SK-N-SH treated with all-trans-retinoic acid at 6 μM for 48 hours (cell line): ENCODE results near the gene RNF113B.

Experiments
- ATAC-seq: fragments of 200-7000 bp; cut with Tn5 transposase; 3 replicates; pipeline ENCODE4 v1.9.1; 2020; ENCODE audit warnings: mild to moderate bottlenecking, moderate library complexity
- ARNTL ChIP-seq: fragments of 450-650 bp; formaldehyde crosslinking; IDR thresholded peaks from 2 replicates; pipeline ENCODE4 v1.5.0; 2020; ENCODE audit warnings: low read depth, mild to moderate bottlenecking, moderate library complexity, borderline replicate concordance
- CREB5 ChIP-seq: fragments of 250-450 bp; sonication (Bioruptor Pico); IDR thresholded peaks from 2 replicates; pipeline ENCODE4 v1.5.1; 2020; ENCODE audit warnings: low read depth, mild to moderate bottlenecking, moderate library complexity
- CSRNP3 ChIP-seq: fragments of 250-450 bp; sonication (Bioruptor Pico); IDR thresholded peaks from 2 replicates; pipeline ENCODE4 v1.5.1; 2021; ENCODE audit warnings: mild to moderate bottlenecking, moderate library complexity
- ESRRG ChIP-seq: fragments of 250-450 bp; sonication (Bioruptor Pico); IDR thresholded peaks from 2 replicates; pipeline ENCODE4 v1.6.1; 2021; ENCODE audit warnings: mild to moderate bottlenecking
- GLIS3 ChIP-seq: fragments of 250-450 bp; sonication (Bioruptor Pico); IDR thresholded peaks from 2 replicates; pipeline ENCODE4 v1.5.0; 2020; ENCODE audit warnings: mild to moderate bottlenecking, moderate library complexity
- ISL1 ChIP-seq: fragments of 250-450 bp; sonication (Bioruptor Pico); IDR thresholded peaks from 2 replicates; pipeline ENCODE4 v2.1.2; 2022; ENCODE audit warnings: mild to moderate bottlenecking, moderate library complexity
- OSR1 ChIP-seq: fragments of 250-450 bp; sonication (Bioruptor Pico); IDR thresholded peaks from 2 replicates; pipeline ENCODE4 v1.8.0; 2022; ENCODE audit warnings: moderate library complexity, mild to moderate bottlenecking, inconsistent platforms
- POU6F1 ChIP-seq: fragments of 250-450 bp; sonication (Bioruptor Pico); IDR thresholded peaks from 2 replicates; pipeline ENCODE4 v1.8.0; 2021; ENCODE audit warnings: low read depth, mild to moderate bottlenecking, moderate library complexity, borderline replicate concordance
- PPARA ChIP-seq: fragments of 250-450 bp; sonication (Bioruptor Pico); IDR thresholded peaks from 2 replicates; pipeline ENCODE4 v1.5.0; 2020; ENCODE audit warnings: mild to moderate bottlenecking, borderline replicate concordance
- RARB ChIP-seq: fragments of 250-450 bp; sonication (Bioruptor Pico); IDR thresholded peaks from 2 replicates; pipeline ENCODE4 v1.8.0; 2021; ENCODE audit warnings: mild to moderate bottlenecking, moderate library complexity
- SNAI2 ChIP-seq: fragments of 250-450 bp; sonication (Bioruptor Pico); IDR thresholded peaks from 2 replicates; pipeline ENCODE4 v1.5.0; 2020; ENCODE audit warnings: mild to moderate bottlenecking, moderate library complexity
- TOX ChIP-seq: fragments of 250-450 bp; sonication (Bioruptor Pico); IDR thresholded peaks from 2 replicates; pipeline ENCODE4 v1.8.0; 2021; ENCODE audit warnings: mild to moderate bottlenecking, moderate library complexity, borderline replicate concordance
- ZC3H10 ChIP-seq: fragments of 250-450 bp; sonication (Bioruptor Pico); IDR thresholded peaks from 2 replicates; pipeline ENCODE4 v1.5.1; 2021; ENCODE audit warnings: mild to moderate bottlenecking, moderate library complexity
- ZFP30 ChIP-seq: fragments of 450-650 bp; formaldehyde crosslinking; IDR thresholded peaks from 2 replicates; pipeline ENCODE4 v1.5.0; 2022; ENCODE audit warnings: mild to moderate bottlenecking, moderate library complexity
- ZNF70 ChIP-seq: fragments of 450-650 bp; formaldehyde crosslinking; IDR thresholded peaks from 2 replicates; pipeline ENCODE4 v1.5.0; 2020; ENCODE audit warnings: mild to moderate bottlenecking, moderate library complexity
- ZNF8 ChIP-seq: fragments of 450-650 bp; formaldehyde crosslinking; IDR thresholded peaks from 2 replicates; pipeline ENCODE4 v1.5.0; 2020; ENCODE audit warnings: mild to moderate bottlenecking, moderate library complexity
- TF ChIP-seq, protein P1 (sequence below): fragments of 250-450 bp; sonication (Bioruptor Pico); IDR thresholded peaks from 2 replicates; pipeline ENCODE4 v1.8.0; 2020; ENCODE audit warnings: mild to moderate bottlenecking, moderate library complexity, borderline replicate concordance
- TF ChIP-seq, protein P2 (sequence below): fragments of 250-450 bp; sonication (Bioruptor Pico); IDR thresholded peaks from 2 replicates; pipeline ENCODE4 v1.5.0; 2020; ENCODE audit warnings: mild to moderate bottlenecking, moderate library complexity

RNF113B gene

DNA sequence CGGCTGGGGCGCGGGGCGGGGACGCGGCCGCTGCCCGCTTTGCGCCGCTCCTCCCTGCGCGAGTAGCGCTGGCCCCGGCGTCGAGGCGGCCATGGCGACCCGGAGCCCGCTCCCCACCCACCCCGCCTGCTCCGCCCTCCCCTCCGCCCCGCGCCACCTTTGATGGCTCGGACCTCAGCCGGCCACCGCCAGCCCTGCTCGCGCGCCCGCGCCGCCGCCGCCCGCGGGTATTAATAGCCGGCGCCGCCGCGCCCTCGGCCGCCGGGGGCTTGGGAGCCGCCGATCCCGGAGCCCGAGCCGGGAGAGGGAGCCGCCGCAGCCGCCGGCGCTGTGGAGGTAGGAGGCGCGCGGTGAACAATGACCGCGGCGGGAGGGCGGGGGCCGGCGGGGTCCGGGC lies 33.9 kb downstream of the RNF113B start:
- no peak for ATAC-seq
- no peak for TF ChIP-seq ZC3H10
- TF ChIP-seq OSR1, result no peak
- no peak for TF ChIP-seq ARNTL (CRISPR knock-in tag)
- TF ChIP-seq ZNF70 (CRISPR knock-in tag), result no peak
- TF ChIP-seq POU6F1 (CRISPR knock-in tag), result no peak
- TF ChIP-seq, protein P1, sequence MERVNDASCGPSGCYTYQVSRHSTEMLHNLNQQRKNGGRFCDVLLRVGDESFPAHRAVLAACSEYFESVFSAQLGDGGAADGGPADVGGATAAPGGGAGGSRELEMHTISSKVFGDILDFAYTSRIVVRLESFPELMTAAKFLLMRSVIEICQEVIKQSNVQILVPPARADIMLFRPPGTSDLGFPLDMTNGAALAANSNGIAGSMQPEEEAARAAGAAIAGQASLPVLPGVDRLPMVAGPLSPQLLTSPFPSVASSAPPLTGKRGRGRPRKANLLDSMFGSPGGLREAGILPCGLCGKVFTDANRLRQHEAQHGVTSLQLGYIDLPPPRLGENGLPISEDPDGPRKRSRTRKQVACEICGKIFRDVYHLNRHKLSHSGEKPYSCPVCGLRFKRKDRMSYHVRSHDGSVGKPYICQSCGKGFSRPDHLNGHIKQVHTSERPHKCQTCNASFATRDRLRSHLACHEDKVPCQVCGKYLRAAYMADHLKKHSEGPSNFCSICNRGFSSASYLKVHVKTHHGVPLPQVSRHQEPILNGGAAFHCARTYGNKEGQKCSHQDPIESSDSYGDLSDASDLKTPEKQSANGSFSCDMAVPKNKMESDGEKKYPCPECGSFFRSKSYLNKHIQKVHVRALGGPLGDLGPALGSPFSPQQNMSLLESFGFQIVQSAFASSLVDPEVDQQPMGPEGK (CRISPR knock-in tag), result no peak
- no peak for TF ChIP-seq ESRRG (CRISPR knock-in tag)
- no peak for TF ChIP-seq GLIS3
- TF ChIP-seq ZFP30, result no peak
- no peak for TF ChIP-seq PPARA (CRISPR knock-in tag)
- no peak for TF ChIP-seq SNAI2 (CRISPR knock-in tag)
- no peak for TF ChIP-seq ISL1 (CRISPR knock-in tag)
- TF ChIP-seq ZNF8 (CRISPR knock-in tag), result no peak
- no peak for TF ChIP-seq CSRNP3 (CRISPR knock-in tag)
- TF ChIP-seq CREB5 (CRISPR knock-in tag), result no peak
- TF ChIP-seq RARB (CRISPR knock-in tag), result no peak
- no peak for TF ChIP-seq TOX (CRISPR knock-in tag)
- TF ChIP-seq, protein P2, sequence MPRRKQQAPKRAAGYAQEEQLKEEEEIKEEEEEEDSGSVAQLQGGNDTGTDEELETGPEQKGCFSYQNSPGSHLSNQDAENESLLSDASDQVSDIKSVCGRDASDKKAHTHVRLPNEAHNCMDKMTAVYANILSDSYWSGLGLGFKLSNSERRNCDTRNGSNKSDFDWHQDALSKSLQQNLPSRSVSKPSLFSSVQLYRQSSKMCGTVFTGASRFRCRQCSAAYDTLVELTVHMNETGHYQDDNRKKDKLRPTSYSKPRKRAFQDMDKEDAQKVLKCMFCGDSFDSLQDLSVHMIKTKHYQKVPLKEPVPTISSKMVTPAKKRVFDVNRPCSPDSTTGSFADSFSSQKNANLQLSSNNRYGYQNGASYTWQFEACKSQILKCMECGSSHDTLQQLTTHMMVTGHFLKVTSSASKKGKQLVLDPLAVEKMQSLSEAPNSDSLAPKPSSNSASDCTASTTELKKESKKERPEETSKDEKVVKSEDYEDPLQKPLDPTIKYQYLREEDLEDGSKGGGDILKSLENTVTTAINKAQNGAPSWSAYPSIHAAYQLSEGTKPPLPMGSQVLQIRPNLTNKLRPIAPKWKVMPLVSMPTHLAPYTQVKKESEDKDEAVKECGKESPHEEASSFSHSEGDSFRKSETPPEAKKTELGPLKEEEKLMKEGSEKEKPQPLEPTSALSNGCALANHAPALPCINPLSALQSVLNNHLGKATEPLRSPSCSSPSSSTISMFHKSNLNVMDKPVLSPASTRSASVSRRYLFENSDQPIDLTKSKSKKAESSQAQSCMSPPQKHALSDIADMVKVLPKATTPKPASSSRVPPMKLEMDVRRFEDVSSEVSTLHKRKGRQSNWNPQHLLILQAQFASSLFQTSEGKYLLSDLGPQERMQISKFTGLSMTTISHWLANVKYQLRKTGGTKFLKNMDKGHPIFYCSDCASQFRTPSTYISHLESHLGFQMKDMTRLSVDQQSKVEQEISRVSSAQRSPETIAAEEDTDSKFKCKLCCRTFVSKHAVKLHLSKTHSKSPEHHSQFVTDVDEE, result no peak

DNA sequence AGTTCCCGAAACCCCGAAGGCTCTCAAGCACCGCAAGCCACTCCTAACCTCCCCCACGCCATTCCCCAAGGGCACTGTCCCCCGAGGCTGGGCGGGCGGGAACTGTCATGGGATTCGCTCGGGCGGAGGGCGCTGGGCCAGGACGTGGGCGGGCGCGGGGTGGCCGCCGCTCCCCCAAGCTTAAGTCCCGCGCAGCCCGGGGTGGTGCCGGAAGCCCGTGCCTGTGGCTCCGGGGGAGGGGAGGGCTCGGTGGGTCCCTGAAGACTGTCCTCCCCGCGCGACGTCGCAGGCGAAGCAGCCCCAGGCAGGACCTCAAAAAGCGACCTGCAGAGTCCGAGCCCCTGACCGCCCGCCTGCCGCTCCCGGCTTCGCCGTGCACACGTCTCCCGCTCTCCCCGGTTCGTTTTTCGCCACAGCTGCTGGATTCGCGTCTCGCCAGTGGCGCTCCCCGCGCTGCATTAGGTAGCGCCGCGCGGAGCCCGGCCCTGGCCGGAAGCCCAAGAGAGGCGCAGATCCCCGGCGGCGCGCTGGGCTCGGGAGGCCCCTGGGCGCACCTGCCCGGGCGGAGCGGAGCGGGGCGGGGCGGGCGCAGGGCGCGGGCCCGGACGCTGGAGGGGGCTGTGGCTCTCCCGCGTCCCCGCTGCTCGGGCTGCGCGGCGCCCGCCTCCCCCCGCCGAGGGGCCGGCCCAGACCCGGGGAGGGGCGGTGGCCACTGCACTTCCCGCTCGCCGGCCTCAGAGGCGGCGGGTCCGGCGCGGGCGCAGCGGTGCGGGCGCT lies 34.5 kb downstream of the RNF113B start, which contains the start of gene FARP1:
Gene FARP1, plus strand, starts transcription at position 715 of the 777 bp plus-strand sequence. CDS start 70,149 bp downstream, outside the sequence.
- peak; percentile 86 for ATAC-seq
- TF ChIP-seq, protein P2, result no peak
- TF ChIP-seq ISL1 (CRISPR knock-in tag) (no peak), GLIS3 (no peak), SNAI2 (CRISPR knock-in tag) (0 out of 2 replicates have a peak, but pooled peaks have one; percentile 45)
- TF ChIP-seq, protein P1 (CRISPR knock-in tag), result no peak
